Measurements from ENCODE around the gene PRPF6.
A peak's percentile ranks its signal among the peaks of the same experiment; 100 is the strongest.

Gene PRPF6

GRCh38 chr20:64055396-64055892, 74.5 kb downstream of the PRPF6 start:
- H3K4me3 ChIP-seq (ENCODE audit: extremely low read depth, insufficient read depth, low read length, poor library complexity, severe bottlenecking), result no peak overlapping the region
- H3K9me3 ChIP-seq (ENCODE audit: control insufficient read depth, low read length), result no peaks in the 10 kb centered on the region
- peak overlapping the region; percentile 23 for H3K27ac ChIP-seq (ENCODE audit: low read depth, low read length, severe bottlenecking)
- no peaks in the 10 kb centered on the region for H3K36me3 ChIP-seq (ENCODE audit: control insufficient read depth, insufficient read depth, low read length)
- peaks cover 31% of the 10 kb centered on the region for H3K4me1 ChIP-seq (ENCODE audit: control insufficient read depth, insufficient read depth, low read length, poor library complexity, severe bottlenecking)
- WGBS, 2 experiments (ENCODE audit: insufficient coverage in 2 of 2), result 33 to 92% methylated on average over 1 to 9 of the region's 9 CpGs

- H3K36me3 ChIP-seq (ENCODE audit: control insufficient read depth, insufficient read depth, low read length), result no peaks in the 10 kb centered on the region
- 82% methylated on average over 17 to 22 of the region's 22 CpGs for WGBS, 2 experiments (ENCODE audit: insufficient coverage in 2 of 2)
- peaks cover 31% of the 10 kb centered on the region for H3K4me1 ChIP-seq (ENCODE audit: control insufficient read depth, insufficient read depth, low read length, poor library complexity, severe bottlenecking)
- H3K4me3 ChIP-seq (ENCODE audit: extremely low read depth, insufficient read depth, low read length, poor library complexity, severe bottlenecking), result no peak overlapping the region
- H3K27ac ChIP-seq (ENCODE audit: low read depth, low read length, severe bottlenecking), result peak overlapping the region; percentile 23
- H3K9me3 ChIP-seq (ENCODE audit: control insufficient read depth, low read length), result no peaks in the 10 kb centered on the region
Measured at GRCh38 chr20:64055893-64056638, 75.1 kb downstream of the PRPF6 start.

- H3K4me3 ChIP-seq (ENCODE audit: extremely low read depth, insufficient read depth, low read length, poor library complexity, severe bottlenecking), result no peak overlapping the region
- no peaks in the 10 kb centered on the region for H3K36me3 ChIP-seq (ENCODE audit: control insufficient read depth, insufficient read depth, low read length)
- H3K9me3 ChIP-seq (ENCODE audit: control insufficient read depth, low read length), result no peaks in the 10 kb centered on the region
- H3K4me1 ChIP-seq (ENCODE audit: control insufficient read depth, insufficient read depth, low read length, poor library complexity, severe bottlenecking), result peaks cover 31% of the 10 kb centered on the region
- no peak overlapping the region for H3K27ac ChIP-seq (ENCODE audit: low read depth, low read length, severe bottlenecking)
- WGBS, 2 experiments (ENCODE audit: insufficient coverage in 2 of 2), result 71 to 100% methylated on average over 3 to 6 of the region's 7 CpGs
Measured at GRCh38 chr20:64056639-64056888, 75.6 kb downstream of the PRPF6 start.

GRCh38 chr20:64056889-64057627, 76.1 kb downstream of the PRPF6 start:
- Histone ChIP-seq H3K4me1 (ENCODE audit: control insufficient read depth, insufficient read depth, low read length, poor library complexity, severe bottlenecking) (peaks cover 31% of the 10 kb centered on the region), H3K9me3 (ENCODE audit: control insufficient read depth, low read length) (no peaks in the 10 kb centered on the region), H3K4me3 (ENCODE audit: extremely low read depth, insufficient read depth, low read length, poor library complexity, severe bottlenecking) (no peak overlapping the region), H3K27ac (ENCODE audit: low read depth, low read length, severe bottlenecking) (no peak overlapping the region), H3K36me3 (ENCODE audit: control insufficient read depth, insufficient read depth, low read length) (no peaks in the 10 kb centered on the region)
- 84 to 87% methylated on average over 37 to 39 of the region's 39 CpGs for WGBS, 2 experiments (ENCODE audit: insufficient coverage in 2 of 2)

- Histone ChIP-seq H3K9me3 (ENCODE audit: control insufficient read depth, low read length) (no peaks in the 10 kb centered on the region), H3K36me3 (ENCODE audit: control insufficient read depth, insufficient read depth, low read length) (no peaks in the 10 kb centered on the region), H3K4me3 (ENCODE audit: extremely low read depth, insufficient read depth, low read length, poor library complexity, severe bottlenecking) (no peak overlapping the region), H3K27ac (ENCODE audit: low read depth, low read length, severe bottlenecking) (no peak overlapping the region), H3K4me1 (ENCODE audit: control insufficient read depth, insufficient read depth, low read length, poor library complexity, severe bottlenecking) (peaks cover 31% of the 10 kb centered on the region)
- 41 to 42% methylated on average over 27 to 28 of the region's 33 CpGs for WGBS, 2 experiments (ENCODE audit: insufficient coverage in 2 of 2)
Measured at GRCh38 chr20:64057628-64058498, 76.9 kb downstream of the PRPF6 start.

GRCh38 chr20:64058536-64058935, 77.6 kb downstream of the PRPF6 start:
- Histone ChIP-seq H3K27ac (ENCODE audit: low read depth, low read length, severe bottlenecking) (no peak overlapping the region), H3K36me3 (ENCODE audit: control insufficient read depth, insufficient read depth, low read length) (no peaks in the 10 kb centered on the region), H3K4me1 (ENCODE audit: control insufficient read depth, insufficient read depth, low read length, poor library complexity, severe bottlenecking) (peaks cover 29% of the 10 kb centered on the region), H3K4me3 (ENCODE audit: extremely low read depth, insufficient read depth, low read length, poor library complexity, severe bottlenecking) (no peak overlapping the region), H3K9me3 (ENCODE audit: control insufficient read depth, low read length) (no peaks in the 10 kb centered on the region)
- 87 to 92% methylated on average over 11 to 12 of the region's 12 CpGs for WGBS, 2 experiments (ENCODE audit: insufficient coverage in 2 of 2)

GRCh38 chr20:64062276-64062595, 81.3 kb downstream of the PRPF6 start:
- H3K27ac ChIP-seq (ENCODE audit: low read depth, low read length, severe bottlenecking), result peak overlapping the region; percentile 57
- WGBS, 2 experiments (ENCODE audit: insufficient coverage in 2 of 2), result 75 to 86% methylated on average over 5 of the region's 5 CpGs
- no peaks in the 10 kb centered on the region for H3K9me3 ChIP-seq (ENCODE audit: control insufficient read depth, low read length)
- H3K36me3 ChIP-seq (ENCODE audit: control insufficient read depth, insufficient read depth, low read length), result no peaks in the 10 kb centered on the region
- peaks cover 13% of the 10 kb centered on the region for H3K4me1 ChIP-seq (ENCODE audit: control insufficient read depth, insufficient read depth, low read length, poor library complexity, severe bottlenecking)
- peak overlapping the region; percentile 85 for H3K4me3 ChIP-seq (ENCODE audit: extremely low read depth, insufficient read depth, low read length, poor library complexity, severe bottlenecking)

- peak within 1 kb of the TSS; percentile 85 for H3K4me3 ChIP-seq (ENCODE audit: extremely low read depth, insufficient read depth, low read length, poor library complexity, severe bottlenecking)
- WGBS, 2 experiments (ENCODE audit: insufficient coverage in 2 of 2), result 12 to 17% methylated on average over 74 to 77 of the region's 85 CpGs
- H3K9me3 ChIP-seq (ENCODE audit: control insufficient read depth, low read length), result no peaks in the 10 kb centered on the region
- peaks cover 11% of the 10 kb centered on the region for H3K4me1 ChIP-seq (ENCODE audit: control insufficient read depth, insufficient read depth, low read length, poor library complexity, severe bottlenecking)
- H3K27ac ChIP-seq (ENCODE audit: low read depth, low read length, severe bottlenecking), result peak within 1 kb of the TSS; percentile 57
- H3K36me3 ChIP-seq (ENCODE audit: control insufficient read depth, insufficient read depth, low read length), result no peaks in the 10 kb centered on the region
Measured at GRCh38 chr20:64062596-64063388, 81.9 kb downstream of the PRPF6 start, which contains the start of gene TCEA2. TCEA2 (plus strand) TSS chr20:64063198; CDS start chr20:64063313, 115 bp downstream.

- no peak overlapping the region for H3K27ac ChIP-seq (ENCODE audit: low read depth, low read length, severe bottlenecking)
- peaks cover 11% of the 10 kb centered on the region for H3K4me1 ChIP-seq (ENCODE audit: control insufficient read depth, insufficient read depth, low read length, poor library complexity, severe bottlenecking)
- whole genome bisulfite sequencing, 2 experiments (ENCODE audit: insufficient coverage in 2 of 2), result 2 to 4% methylated on average over 44 to 50 of the region's 51 CpGs
Measured at GRCh38 chr20:64063389-64064144, 82.6 kb downstream of the PRPF6 start.

More at GRCh38 chr20:64063389-64064144, 82.6 kb downstream of the PRPF6 start:
- Histone ChIP-seq H3K4me3 (ENCODE audit: extremely low read depth, insufficient read depth, low read length, poor library complexity, severe bottlenecking) (peak overlapping the region; percentile 85), H3K9me3 (ENCODE audit: control insufficient read depth, low read length) (no peaks in the 10 kb centered on the region), H3K36me3 (ENCODE audit: control insufficient read depth, insufficient read depth, low read length) (no peaks in the 10 kb centered on the region)

Data from mesodermal cell (in vitro differentiated cells).